ENCODE results near the gene HS3ST5.
"Not testable (repeated sequence)": the region's sequence is repeated elsewhere in the genome, so short reads cannot be mapped to it uniquely, and the experiment has no call there.

The HS3ST5 gene

DNA sequence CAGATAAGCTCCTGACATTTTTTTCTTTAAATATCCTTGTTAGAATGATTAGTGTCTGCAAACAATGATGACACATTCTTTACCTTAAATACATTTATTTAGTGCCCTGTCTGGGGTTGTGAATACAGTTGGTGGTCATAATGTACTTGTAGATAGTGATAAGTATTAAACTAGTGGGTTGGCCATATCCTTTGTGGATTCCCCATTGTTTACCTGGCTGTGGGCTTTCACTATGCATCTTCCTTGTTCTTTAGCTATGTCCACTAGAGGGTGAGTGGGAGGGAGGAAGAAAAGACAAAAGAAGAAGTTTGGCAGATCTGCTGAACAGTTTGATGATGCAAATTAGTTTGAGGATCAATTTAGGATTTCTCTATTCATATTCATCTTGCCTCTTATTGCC, 15.7 kb downstream of the HS3ST5 start:
- no peak for FAIRE-seq

- FAIRE-seq = no peak
Observed at GRCh38 chr6:114323784-114324183, 19.0 kb downstream of the HS3ST5 start.

GRCh38 chr6:114319749-114320148, 23.1 kb downstream of the HS3ST5 start:
- FAIRE-seq = no peak

GRCh38 chr6:114315831-114316595, 26.8 kb downstream of the HS3ST5 start:
- FAIRE-seq = no peak

DNA sequence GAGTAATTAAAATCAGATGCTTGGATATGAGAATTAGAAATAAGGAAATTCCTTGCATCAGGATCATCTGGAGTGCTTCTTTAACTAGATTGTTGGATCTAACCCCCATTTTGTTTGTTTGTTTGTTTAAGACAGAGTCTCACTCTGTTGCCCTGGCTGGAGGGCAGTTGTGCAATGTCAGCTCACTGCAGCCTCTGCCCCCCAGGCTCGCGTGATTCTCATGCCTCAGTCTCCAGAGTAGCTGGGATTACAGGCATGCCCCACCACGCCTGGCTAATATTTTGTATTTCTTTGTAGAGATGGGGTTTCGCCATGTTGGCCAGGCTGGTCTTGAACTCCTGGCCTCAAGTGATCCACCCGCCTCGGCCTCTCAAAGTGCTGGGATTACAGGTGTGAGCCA, 29.0 kb downstream of the HS3ST5 start:
- not testable (repeated sequence) for FAIRE-seq

- FAIRE-seq = no peak
Observed at GRCh38 chr6:114312931-114313330, 29.9 kb downstream of the HS3ST5 start.

- no peak for FAIRE-seq
Observed at GRCh38 chr6:114310053-114310452, 32.8 kb downstream of the HS3ST5 start.

DNA sequence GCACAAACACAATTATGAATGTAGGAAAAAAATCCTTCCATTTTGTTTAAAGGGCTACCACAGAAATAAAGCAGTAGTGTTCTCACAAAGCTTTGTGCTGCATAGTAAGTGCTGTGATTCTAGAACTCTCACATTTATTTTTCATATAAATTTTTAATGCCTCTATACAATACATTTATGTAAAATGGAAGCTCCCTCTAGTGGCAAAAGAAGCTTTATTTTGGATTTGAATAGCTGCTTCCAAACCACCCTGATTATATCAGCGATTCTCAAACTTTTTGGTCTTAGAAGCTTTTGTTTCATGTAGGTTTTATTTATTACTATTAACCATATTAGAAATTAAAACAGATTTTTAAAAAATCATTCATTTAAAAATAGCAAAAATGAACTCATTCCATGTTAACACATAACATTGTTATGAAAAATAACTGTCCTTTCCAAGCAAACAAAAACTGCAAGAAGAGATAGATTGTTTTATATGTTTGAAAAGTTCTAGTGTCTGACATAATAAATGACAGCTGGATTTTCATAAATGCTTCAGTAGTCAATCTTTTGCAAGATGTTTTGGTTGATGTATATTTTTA, 38.4 kb downstream of the HS3ST5 start:
- FAIRE-seq = no peak

- FAIRE-seq = no peak
Observed at GRCh38 chr6:114301596-114302219, 41.1 kb downstream of the HS3ST5 start.

DNA sequence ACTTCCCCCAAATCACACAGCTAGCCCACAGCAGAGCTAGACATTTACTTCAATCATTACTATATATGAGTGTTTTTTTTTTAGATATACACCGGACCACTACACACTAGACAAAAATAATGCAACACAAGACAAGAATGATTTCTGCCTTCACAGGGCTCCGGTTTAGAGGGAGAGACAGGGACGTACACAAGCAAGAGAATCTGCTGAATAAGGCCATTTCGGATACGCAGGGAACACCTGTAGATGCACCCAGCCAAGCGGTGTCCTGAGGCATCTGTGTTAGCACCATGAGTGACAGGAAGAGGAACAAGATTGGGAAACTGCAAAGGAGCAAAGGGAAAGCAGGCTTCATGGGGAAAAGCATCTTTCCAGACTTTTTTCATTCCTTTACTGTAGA, 45.7 kb downstream of the HS3ST5 start:
- FAIRE-seq = no peak

DNA sequence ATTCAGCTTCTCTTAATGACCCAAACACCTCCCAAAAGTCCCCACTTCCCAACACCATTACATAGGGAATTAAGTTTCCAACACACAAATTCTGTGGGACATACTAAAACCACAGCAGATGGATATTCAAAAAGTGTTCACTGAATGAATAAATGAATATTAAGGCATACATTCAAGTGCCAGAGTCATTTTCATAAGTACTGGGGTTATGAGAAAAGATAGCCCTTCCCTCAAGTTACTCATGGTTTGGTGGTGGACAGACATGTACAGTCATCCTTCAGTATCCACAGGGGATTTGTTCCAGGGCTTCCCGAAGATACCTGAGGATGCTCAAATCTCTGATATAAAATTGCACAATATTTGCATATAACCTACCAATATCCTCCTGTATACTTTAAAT, 50.4 kb downstream of the HS3ST5 start:
- no peak for FAIRE-seq

GRCh38 chr6:114291428-114291827, 51.4 kb downstream of the HS3ST5 start:
- no peak for FAIRE-seq

GRCh38 chr6:114290864-114291263, 52.0 kb downstream of the HS3ST5 start:
- FAIRE-seq = no peak

GRCh38 chr6:114288701-114289495, 53.9 kb downstream of the HS3ST5 start:
- FAIRE-seq = no peak

- FAIRE-seq = no peak
Observed at GRCh38 chr6:114287461-114287860, 55.4 kb downstream of the HS3ST5 start.

GRCh38 chr6:114286211-114286610, 56.6 kb downstream of the HS3ST5 start:
- no peak for FAIRE-seq

DNA sequence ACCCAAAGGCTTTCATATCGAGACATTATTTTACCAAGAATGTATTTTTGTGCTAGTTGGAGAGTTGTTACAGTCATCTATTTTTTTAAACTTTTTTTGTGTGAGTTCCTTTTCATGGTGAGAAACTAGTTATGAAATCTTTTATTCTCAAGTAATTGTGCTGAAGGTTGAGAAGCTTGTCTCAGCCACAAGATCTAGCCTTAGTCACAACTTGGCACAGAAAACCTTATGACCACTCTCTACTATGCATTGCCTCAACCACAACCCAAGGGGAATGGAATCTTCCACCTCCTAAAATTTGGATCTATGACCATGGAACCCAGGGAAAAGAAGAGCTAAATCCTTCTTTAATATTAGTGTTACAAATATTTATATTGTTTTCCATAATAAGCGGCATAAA, 58.5 kb downstream of the HS3ST5 start:
- no peak for FAIRE-seq

DNA sequence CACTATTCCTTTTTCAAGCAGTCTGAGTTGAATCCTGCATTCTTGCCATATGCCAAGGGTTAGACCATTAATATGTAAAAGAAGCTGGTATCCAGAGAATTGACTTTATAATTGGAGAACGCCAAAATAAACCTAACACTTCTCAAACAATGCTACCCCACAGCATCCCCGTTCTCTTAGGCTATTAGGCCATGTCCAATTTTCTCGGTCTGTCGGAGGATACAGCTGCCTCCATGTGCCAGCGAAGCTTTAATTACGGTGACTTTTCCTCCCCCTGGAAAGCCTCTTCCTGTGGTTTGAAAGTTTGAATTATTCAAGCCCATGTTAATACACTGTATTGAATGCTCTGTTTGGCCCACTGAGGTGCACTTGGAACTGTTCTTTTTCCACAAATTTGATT, 60.5 kb downstream of the HS3ST5 start:
- no peak for FAIRE-seq

GRCh38 chr6:114281496-114281895, 61.3 kb downstream of the HS3ST5 start:
- no peak for FAIRE-seq

- FAIRE-seq = no peak
Observed at GRCh38 chr6:114280239-114280982, 62.4 kb downstream of the HS3ST5 start.

GRCh38 chr6:114277220-114277619, 65.6 kb downstream of the HS3ST5 start:
- no peak for FAIRE-seq

DNA sequence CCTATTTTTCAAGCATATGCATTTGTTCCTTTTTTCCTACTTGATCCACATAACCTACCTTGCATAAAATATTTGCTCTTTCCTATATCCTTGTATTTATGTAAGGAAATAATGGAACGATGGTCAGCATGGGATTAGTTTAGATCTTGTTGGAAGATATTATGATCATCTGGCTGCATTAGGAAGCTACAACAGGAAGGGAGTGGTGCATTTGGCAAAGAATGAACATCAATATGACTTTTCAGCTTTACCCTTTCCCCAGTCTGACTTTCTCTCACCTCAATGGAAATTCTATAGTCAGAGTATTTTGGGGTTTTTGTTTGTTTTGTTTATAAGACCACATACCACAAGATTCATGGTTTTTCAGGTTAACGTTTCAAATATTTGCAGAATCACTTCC, 66.0 kb downstream of the HS3ST5 start:
- no peak for FAIRE-seq

DNA sequence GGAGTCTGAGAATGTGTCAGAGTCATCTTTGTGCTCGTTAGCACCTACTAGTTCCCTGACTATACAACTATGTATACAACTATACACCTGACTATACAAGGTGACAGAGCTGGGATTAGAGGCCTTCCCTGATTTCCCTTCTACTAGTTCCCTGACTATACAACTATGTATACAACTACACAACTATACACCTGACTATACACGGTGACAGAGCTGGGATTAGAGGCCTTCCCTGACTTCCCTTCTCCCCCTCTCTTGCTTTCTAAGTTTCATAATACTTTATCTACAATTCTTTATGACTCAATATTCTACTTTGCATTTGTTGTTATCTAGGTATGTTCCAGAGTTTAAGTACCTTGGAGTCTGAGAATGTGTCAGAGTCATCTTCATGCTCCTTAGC, 68.0 kb downstream of the HS3ST5 start:
- FAIRE-seq = no peak

Measured in TTC549 (cell line).